Ovary (tissue), 3 donors: ENCODE measurements around the gene MPHOSPH8.

ENCODE experiments used
- EP300 ChIP-seq: sonication (generic); formaldehyde crosslinking; IDR thresholded peaks from one replicate; pipeline ENCODE4 v1.6.1; 2017; ENCODE audit warnings: antibody characterized with exemption
- POLR2A ChIP-seq: fragments of 450-650 bp; IDR thresholded peaks from one replicate; pipeline ENCODE4 v1.6.1; 2017; ENCODE audit warnings: antibody characterized with exemption, mild to moderate bottlenecking, moderate library complexity
- TF ChIP-seq, protein P1 (sequence below), 3 donors: fragments of 450-650 bp in 2 of 3; fragments of 200-600 bp in 1 of 3; IDR thresholded peaks; one replicate each; pipeline versions ENCODE4 v1.5.1 to v1.8.0; 2016 to 2022; ENCODE audit warnings: antibody characterized with exemption in 3 of 3, mild to moderate bottlenecking in 1 of 3
- donor health status: DM: no; HTN: no; CAD: no.

DNA sequence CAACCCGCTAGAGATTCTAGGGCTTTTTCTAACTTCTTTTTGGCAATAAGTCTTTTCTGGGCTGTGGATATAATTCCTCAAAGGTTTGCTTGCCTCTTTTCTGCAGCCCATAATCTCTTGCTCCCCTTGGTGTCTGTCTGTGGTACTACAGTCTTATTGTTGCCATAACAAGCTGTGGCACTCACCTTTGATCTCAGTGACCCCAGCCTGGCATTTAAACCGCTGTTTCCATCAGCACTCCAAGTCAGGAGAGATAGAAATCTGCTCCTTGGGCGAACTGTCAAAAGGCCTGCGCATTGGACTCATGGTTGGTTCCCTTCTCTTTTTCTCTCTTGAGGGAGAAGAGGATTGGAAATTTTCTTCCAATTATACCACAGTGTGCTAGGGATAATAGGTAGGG lies 14.5 kb upstream of the MPHOSPH8 start:
- TF ChIP-seq, protein P1, sequence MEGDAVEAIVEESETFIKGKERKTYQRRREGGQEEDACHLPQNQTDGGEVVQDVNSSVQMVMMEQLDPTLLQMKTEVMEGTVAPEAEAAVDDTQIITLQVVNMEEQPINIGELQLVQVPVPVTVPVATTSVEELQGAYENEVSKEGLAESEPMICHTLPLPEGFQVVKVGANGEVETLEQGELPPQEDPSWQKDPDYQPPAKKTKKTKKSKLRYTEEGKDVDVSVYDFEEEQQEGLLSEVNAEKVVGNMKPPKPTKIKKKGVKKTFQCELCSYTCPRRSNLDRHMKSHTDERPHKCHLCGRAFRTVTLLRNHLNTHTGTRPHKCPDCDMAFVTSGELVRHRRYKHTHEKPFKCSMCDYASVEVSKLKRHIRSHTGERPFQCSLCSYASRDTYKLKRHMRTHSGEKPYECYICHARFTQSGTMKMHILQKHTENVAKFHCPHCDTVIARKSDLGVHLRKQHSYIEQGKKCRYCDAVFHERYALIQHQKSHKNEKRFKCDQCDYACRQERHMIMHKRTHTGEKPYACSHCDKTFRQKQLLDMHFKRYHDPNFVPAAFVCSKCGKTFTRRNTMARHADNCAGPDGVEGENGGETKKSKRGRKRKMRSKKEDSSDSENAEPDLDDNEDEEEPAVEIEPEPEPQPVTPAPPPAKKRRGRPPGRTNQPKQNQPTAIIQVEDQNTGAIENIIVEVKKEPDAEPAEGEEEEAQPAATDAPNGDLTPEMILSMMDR (IDR thresholded peaks at IDR 0.05), result no peak
- TF ChIP-seq POLR2A (no peak), EP300 (no peak)
